Natural killer cell treated with Interleukin-12 subunit alpha and Interleukin-12 subunit beta and Interleukin-15 and Interleukin-18, amount 100 ng/mL, for 72 hours (primary cell): ENCODE data around the gene FMNL2. TPM values are rescaled to one million over a fixed set of nuclear protein-coding genes. Genes with fewer than 3 reads are reported as not detected.

Experiments used
- ATAC-seq, 2 donors: fragments of 150-1000 bp; cut with Tn5 transposase in 1 of 2; sonication (Bioruptor Pico), chemical (Tn5 transposase) in 1 of 2; 2 replicates each; pipeline ENCODE4 v1.10.0; 2021
- DNase-seq: peaks from one replicate; pipeline ENCODE4 v3.0.0; 2022; ENCODE audit warnings: low spot score
- H3K27ac Mint-ChIP-seq, 2 donors: 1 replicate in 1 of 2; 2 replicates in 1 of 2; pipeline ENCODE4 v1.8.0; 2022; ENCODE audit warnings: mixed read lengths in 2 of 2, mild to moderate bottlenecking in 1 of 2, moderate library complexity in 1 of 2
- H3K27me3 Mint-ChIP-seq, 2 donors: 1 replicate in 1 of 2; 2 replicates in 1 of 2; pipeline ENCODE4 v1.8.0; 2022; ENCODE audit warnings: mixed read lengths in 2 of 2
- H3K36me3 Mint-ChIP-seq: one replicate; pipeline ENCODE4 v1.8.0; 2022; ENCODE audit warnings: mixed read lengths
- H3K4me1 Mint-ChIP-seq, 2 donors: 1 replicate in 1 of 2; 2 replicates in 1 of 2; pipeline ENCODE4 v1.8.0; 2022; ENCODE audit warnings: low read depth in 2 of 2, mixed read lengths in 2 of 2, mild to moderate bottlenecking in 1 of 2
- H3K4me3 Mint-ChIP-seq: one replicate; pipeline ENCODE4 v1.8.0; 2022; ENCODE audit warnings: mixed read lengths
- H3K9me3 Mint-ChIP-seq: 2 replicates; pipeline ENCODE4 v1.8.0; 2022; ENCODE audit warnings: mixed read lengths
- total RNA-seq, 2 donors: library from RNA; stranded (reverse); gene quantifications; one replicate each; pipeline ENCODE4 v1.2.3, GENCODE V29; 2022

FMNL2 gene
- total RNA-seq, 2 donors from 2014 or later, result 0.48 to 0.70 TPM

GRCh38 chr2:152407204-152407721, 72.3 kb downstream of the FMNL2 start:
- no peaks in the 10 kb centered on the region for H3K9me3 Mint-ChIP-seq
- H3K4me1 Mint-ChIP-seq, result peaks cover 0 to 10% of the 10 kb centered on the region in 2 donors

GRCh38 chr2:152407806-152408205, 72.8 kb downstream of the FMNL2 start:
- Mint-ChIP-seq H3K36me3 (no peaks in the 10 kb centered on the region), H3K4me1 (peaks cover 0 to 10% of the 10 kb centered on the region in 2 donors), H3K27me3 (peaks cover 8 to 14% of the 10 kb centered on the region in 2 donors), H3K9me3 (no peaks in the 10 kb centered on the region), H3K4me3 (no peak overlapping the region), H3K27ac (no peak overlapping the region)
- no peak for ATAC-seq
- DNase-seq, result no peak

More at GRCh38 chr2:152407204-152407721, 72.3 kb downstream of the FMNL2 start:
- DNase-seq (no peak), ATAC-seq (peak in 1 of 2 donors; percentile 68)
- no peak overlapping the region for H3K27ac Mint-ChIP-seq
- H3K27me3 Mint-ChIP-seq, result peaks cover 8 to 14% of the 10 kb centered on the region in 2 donors
- no peak overlapping the region for H3K4me3 Mint-ChIP-seq
- H3K36me3 Mint-ChIP-seq, result no peaks in the 10 kb centered on the region

GRCh38 chr2:152408254-152408653, 73.3 kb downstream of the FMNL2 start:
- H3K36me3 Mint-ChIP-seq, result no peaks in the 10 kb centered on the region
- peaks cover 8 to 14% of the 10 kb centered on the region in 2 donors for H3K27me3 Mint-ChIP-seq
- no peak overlapping the region for H3K4me3 Mint-ChIP-seq
- no peak overlapping the region for H3K27ac Mint-ChIP-seq
- H3K9me3 Mint-ChIP-seq, result no peaks in the 10 kb centered on the region
- ATAC-seq, result no peak
- no peak for DNase-seq
- peaks cover 0 to 5% of the 10 kb centered on the region in 2 donors for H3K4me1 Mint-ChIP-seq

- Mint-ChIP-seq H3K9me3 (no peaks in the 10 kb centered on the region), H3K4me3 (no peak overlapping the region), H3K27me3 (peaks cover 13 to 22% of the 10 kb centered on the region in 2 donors), H3K27ac (no peak overlapping the region), H3K36me3 (no peaks in the 10 kb centered on the region), H3K4me1 (peaks cover 0 to 4% of the 10 kb centered on the region in 2 donors)
- DNase-seq, result no peak
- no peak for ATAC-seq
Measured at GRCh38 chr2:152409386-152410164, 74.6 kb downstream of the FMNL2 start.

- no peak overlapping the region for H3K27ac Mint-ChIP-seq
- peaks cover 0 to 4% of the 10 kb centered on the region in 2 donors for H3K4me1 Mint-ChIP-seq
- H3K4me3 Mint-ChIP-seq, result no peak overlapping the region
- DNase-seq, result no peak
- ATAC-seq, result no peak
- H3K27me3 Mint-ChIP-seq, result peaks cover 15 to 22% of the 10 kb centered on the region in 2 donors
- no peaks in the 10 kb centered on the region for H3K36me3 Mint-ChIP-seq
- no peaks in the 10 kb centered on the region for H3K9me3 Mint-ChIP-seq
Measured at GRCh38 chr2:152410165-152410597, 75.2 kb downstream of the FMNL2 start.

- no peaks in the 10 kb centered on the region for H3K36me3 Mint-ChIP-seq
- H3K27ac Mint-ChIP-seq, result no peak overlapping the region
Measured at GRCh38 chr2:152411154-152411553, 76.2 kb downstream of the FMNL2 start.

GRCh38 chr2:152413228-152414030, 78.5 kb downstream of the FMNL2 start:
- ATAC-seq (no peak), DNase-seq (no peak)
- Mint-ChIP-seq H3K27ac (no peak overlapping the region), H3K27me3 (peaks cover 12 to 14% of the 10 kb centered on the region in 2 donors), H3K36me3 (no peaks in the 10 kb centered on the region), H3K4me3 (no peak overlapping the region), H3K9me3 (no peaks in the 10 kb centered on the region), H3K4me1 (no peaks in the 10 kb centered on the region)

More at GRCh38 chr2:152411154-152411553, 76.2 kb downstream of the FMNL2 start:
- DNase-seq, result no peak
- Mint-ChIP-seq H3K4me1 (peaks cover 0 to 4% of the 10 kb centered on the region in 2 donors), H3K27me3 (peaks cover 14 to 22% of the 10 kb centered on the region in 2 donors), H3K4me3 (no peak overlapping the region), H3K9me3 (no peaks in the 10 kb centered on the region)
- ATAC-seq, result no peak

GRCh38 chr2:152415231-152415642, 80.3 kb downstream of the FMNL2 start:
- Mint-ChIP-seq H3K27ac (no peak overlapping the region), H3K4me1 (no peaks in the 10 kb centered on the region), H3K27me3 (peaks cover 9 to 16% of the 10 kb centered on the region in 2 donors), H3K4me3 (no peak overlapping the region), H3K36me3 (no peaks in the 10 kb centered on the region), H3K9me3 (no peaks in the 10 kb centered on the region)
- ATAC-seq (no peak), DNase-seq (no peak)

- Mint-ChIP-seq H3K27ac (no peak overlapping the region), H3K4me1 (peaks cover 0 to 4% of the 10 kb centered on the region in 2 donors), H3K36me3 (no peaks in the 10 kb centered on the region), H3K27me3 (peaks cover 15 to 20% of the 10 kb centered on the region in 2 donors), H3K9me3 (no peaks in the 10 kb centered on the region), H3K4me3 (no peak overlapping the region)
- no peak for DNase-seq
- no peak for ATAC-seq
Measured at GRCh38 chr2:152415796-152416195, 80.8 kb downstream of the FMNL2 start.

- Mint-ChIP-seq H3K4me1 (peaks cover 0 to 11% of the 10 kb centered on the region in 2 donors), H3K4me3 (no peak overlapping the region), H3K36me3 (no peaks in the 10 kb centered on the region), H3K9me3 (no peaks in the 10 kb centered on the region), H3K27me3 (peaks cover 15 to 21% of the 10 kb centered on the region in 2 donors), H3K27ac (no peak overlapping the region)
- DNase-seq (no peak), ATAC-seq (no peak)
Measured at GRCh38 chr2:152418688-152419087, 83.7 kb downstream of the FMNL2 start.

- Mint-ChIP-seq H3K27ac (no peak overlapping the region), H3K36me3 (no peaks in the 10 kb centered on the region), H3K4me3 (no peak overlapping the region), H3K4me1 (peaks cover 0 to 11% of the 10 kb centered on the region in 2 donors), H3K27me3 (peaks cover 9 to 13% of the 10 kb centered on the region in 2 donors), H3K9me3 (no peaks in the 10 kb centered on the region)
- DNase-seq (no peak), ATAC-seq (no peak)
Measured at GRCh38 chr2:152419944-152420343, 85.0 kb downstream of the FMNL2 start.

GRCh38 chr2:152420363-152420762, 85.4 kb downstream of the FMNL2 start:
- H3K4me1 Mint-ChIP-seq, result peaks cover 0 to 11% of the 10 kb centered on the region in 2 donors
- DNase-seq (no peak), ATAC-seq (no peak)

GRCh38 chr2:152420936-152421335, 86.0 kb downstream of the FMNL2 start:
- H3K36me3 Mint-ChIP-seq, result no peaks in the 10 kb centered on the region
- ATAC-seq (no peak), DNase-seq (no peak)
- H3K27ac Mint-ChIP-seq, result peak overlapping the region in 1 of 2 donors; percentile 24
- H3K9me3 Mint-ChIP-seq, result no peaks in the 10 kb centered on the region
- peaks cover 6 to 13% of the 10 kb centered on the region in 2 donors for H3K27me3 Mint-ChIP-seq
- peaks cover 0 to 11% of the 10 kb centered on the region in 2 donors for H3K4me1 Mint-ChIP-seq
- H3K4me3 Mint-ChIP-seq, result no peak overlapping the region

More at GRCh38 chr2:152420363-152420762, 85.4 kb downstream of the FMNL2 start:
- H3K27ac Mint-ChIP-seq, result no peak overlapping the region
- H3K27me3 Mint-ChIP-seq, result peaks cover 6 to 13% of the 10 kb centered on the region in 2 donors
- no peaks in the 10 kb centered on the region for H3K9me3 Mint-ChIP-seq
- no peak overlapping the region for H3K4me3 Mint-ChIP-seq
- H3K36me3 Mint-ChIP-seq, result no peaks in the 10 kb centered on the region
